Measurements from ENCODE around the gene DHX29. TPM values are rescaled to one million over a fixed set of nuclear protein-coding genes. Genes with fewer than 3 reads are reported as not detected.
A peak's percentile ranks its signal among the peaks of the same experiment; 100 is the strongest.

The DHX29 gene
- total and polyA plus RNA-seq, 2 experiments from 2014 or later: 32.9 to 46.5 TPM

- TF ChIP-seq EZH2phosphoT487 (IDR thresholded peaks at IDR 0.05; ENCODE audit: low read depth, severe bottlenecking, unreplicated experiment) (no peak), CTCF (IDR thresholded peaks at IDR 0.05; ENCODE audit: poor library complexity) (no peak), EZH2 (IDR thresholded peaks at IDR 0.05; ENCODE audit: borderline replicate concordance) (no peak)
- no peaks in the 10 kb centered on the region for H3K9me2 ChIP-seq (replicated peaks; ENCODE audit: insufficient read depth)
- no peaks in the 10 kb centered on the region for H4K20me1 ChIP-seq (ENCODE audit: insufficient read depth, poor library complexity, severe bottlenecking)
- DNase-seq (ENCODE audit: low spot score): peak; percentile 27
- H2AFZ ChIP-seq: no peak overlapping the region
- H3K27me3 ChIP-seq: peaks cover 28% of the 10 kb centered on the region
- H3K4me1 ChIP-seq (ENCODE audit: insufficient read depth): no peaks in the 10 kb centered on the region
- no peak overlapping the region for H3K27ac ChIP-seq
- WGBS (ENCODE audit: low lambda C conversion rate, missing lambda C conversion rate): 72% methylated on average over 4 of the region's 4 CpGs
- no peaks in the 10 kb centered on the region for H3K79me2 ChIP-seq
- no peaks in the 10 kb centered on the region for H3K36me3 ChIP-seq (replicated peaks; ENCODE audit: insufficient read depth, low read depth)
- H3K9me3 ChIP-seq (ENCODE audit: low read depth): no peaks in the 10 kb centered on the region
- H3K4me2 ChIP-seq: no peak overlapping the region
- no peak overlapping the region for H3K4me3 ChIP-seq
These were observed 65.7 kb downstream of the DHX29 start for GRCh38 chr5:55241746-55242145.

- no peaks in the 10 kb centered on the region for H3K9me3 ChIP-seq (ENCODE audit: low read depth)
- peaks cover 16% of the 10 kb centered on the region for H3K4me1 ChIP-seq (ENCODE audit: insufficient read depth)
- no peak overlapping the region for H2AFZ ChIP-seq
- no peak for DNase-seq (ENCODE audit: low spot score)
- no peak overlapping the region for H3K4me3 ChIP-seq
- no peaks in the 10 kb centered on the region for H4K20me1 ChIP-seq (ENCODE audit: insufficient read depth, poor library complexity, severe bottlenecking)
- TF ChIP-seq CTCF (IDR thresholded peaks at IDR 0.05; ENCODE audit: poor library complexity) (no peak), EZH2phosphoT487 (IDR thresholded peaks at IDR 0.05; ENCODE audit: low read depth, severe bottlenecking, unreplicated experiment) (no peak), EZH2 (IDR thresholded peaks at IDR 0.05; ENCODE audit: borderline replicate concordance) (no peak)
- WGBS (ENCODE audit: low lambda C conversion rate, missing lambda C conversion rate): 78% methylated on average over 10 of the region's 10 CpGs
- no peak overlapping the region for H3K4me2 ChIP-seq
- H3K27ac ChIP-seq: no peak overlapping the region
- H3K79me2 ChIP-seq: no peaks in the 10 kb centered on the region
- no peaks in the 10 kb centered on the region for H3K9me2 ChIP-seq (replicated peaks; ENCODE audit: insufficient read depth)
- H3K36me3 ChIP-seq (replicated peaks; ENCODE audit: insufficient read depth, low read depth): no peaks in the 10 kb centered on the region
- H3K27me3 ChIP-seq: peaks cover 64% of the 10 kb centered on the region
These were observed 70.7 kb downstream of the DHX29 start for GRCh38 chr5:55236800-55237199.

GRCh38 chr5:55234121-55234700, 73.3 kb downstream of the DHX29 start:
- DNase-seq (ENCODE audit: low spot score): peak; percentile 25
- Histone ChIP-seq H3K27ac (no peak overlapping the region), H3K9me2 (replicated peaks; ENCODE audit: insufficient read depth) (no peaks in the 10 kb centered on the region), H3K9me3 (ENCODE audit: low read depth) (no peaks in the 10 kb centered on the region), H3K4me3 (peak overlapping the region; percentile 75), H3K27me3 (peaks cover 80% of the 10 kb centered on the region), H2AFZ (peak overlapping the region; percentile 89), H3K79me2 (no peaks in the 10 kb centered on the region), H3K4me2 (peak overlapping the region; percentile 99), H4K20me1 (ENCODE audit: insufficient read depth, poor library complexity, severe bottlenecking) (no peaks in the 10 kb centered on the region), H3K4me1 (ENCODE audit: insufficient read depth) (peaks cover 22% of the 10 kb centered on the region), H3K36me3 (replicated peaks; ENCODE audit: insufficient read depth, low read depth) (no peaks in the 10 kb centered on the region)
- 4% methylated on average over 31 of the region's 31 CpGs for WGBS (ENCODE audit: low lambda C conversion rate, missing lambda C conversion rate)
- TF ChIP-seq EZH2 (IDR thresholded peaks at IDR 0.05; ENCODE audit: borderline replicate concordance): no peak
- no peak for TF ChIP-seq CTCF (IDR thresholded peaks at IDR 0.05; ENCODE audit: poor library complexity)
- TF ChIP-seq EZH2phosphoT487 (IDR thresholded peaks at IDR 0.05; ENCODE audit: low read depth, severe bottlenecking, unreplicated experiment): no peak

All from hepatocyte (in vitro differentiated cells).